NCI-H1694 (cell line): ENCODE results near the gene CDK9.
"Not testable (repeated sequence)": the region's sequence is repeated elsewhere in the genome, so short reads cannot be mapped to it uniquely, and the experiment has no call there.

Source experiments
- DNase-seq: peaks from one replicate; lab custom pipeline; 2025; lab: John Stamatoyannopoulos, UW

Gene CDK9

GRCh38 chr9:127826253-127826913 lies 40.5 kb downstream of the CDK9 start:
- no peak for DNase-seq

GRCh38 chr9:127828262-127829031 lies 42.6 kb downstream of the CDK9 start:
- no peak for DNase-seq

- no peak for DNase-seq
These were observed 43.5 kb downstream of the CDK9 start for GRCh38 chr9:127829205-127829906.

- no peak for DNase-seq
These were observed 46.4 kb downstream of the CDK9 start for GRCh38 chr9:127832248-127832647.

DNA sequence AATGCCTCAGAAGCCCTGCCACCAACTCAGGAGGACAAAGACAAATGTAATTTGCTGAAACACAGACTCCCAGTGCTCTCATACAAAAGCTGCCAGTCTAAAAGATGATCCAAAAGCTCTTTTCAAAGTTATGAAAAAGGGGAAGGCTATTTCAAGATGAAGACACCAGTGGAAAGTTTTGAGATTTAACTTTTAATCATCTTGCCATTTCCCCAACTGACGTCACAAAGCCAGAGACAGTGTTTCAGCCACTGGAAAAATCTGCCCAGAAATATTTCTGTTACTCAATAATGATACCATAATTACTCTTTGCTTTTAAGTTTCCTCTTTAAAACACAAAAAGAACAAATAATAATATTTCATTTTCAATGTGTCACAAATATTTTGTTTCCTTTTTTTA lies 47.7 kb downstream of the CDK9 start:
- DNase-seq: no peak

DNA sequence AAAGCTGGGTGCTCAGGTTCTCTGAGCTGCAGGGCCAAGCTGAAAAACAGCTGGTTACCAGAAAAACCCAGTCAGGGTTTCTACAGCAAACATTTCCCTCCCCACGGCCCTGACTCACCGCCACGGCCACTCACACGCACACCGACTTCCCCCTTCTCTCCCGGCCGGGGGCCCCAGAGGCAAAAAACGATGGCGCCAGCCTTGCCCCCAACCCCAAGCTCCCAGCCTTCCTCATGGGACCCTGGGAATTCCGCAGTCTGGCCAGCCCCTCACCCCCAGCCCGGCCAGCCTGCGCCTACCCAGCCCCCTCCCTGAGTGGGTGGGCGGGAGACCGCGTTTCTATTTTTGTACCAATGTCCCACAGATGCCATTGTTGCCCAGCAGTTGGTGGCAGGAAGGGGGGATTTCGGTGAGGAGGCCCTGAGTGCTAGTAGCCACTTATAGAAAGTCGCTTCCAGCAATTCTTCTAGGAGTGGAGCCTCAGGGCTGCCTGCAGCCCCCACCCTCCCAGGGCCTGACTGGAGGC lies 50.2 kb downstream of the CDK9 start:
- DNase-seq: no peak

DNA sequence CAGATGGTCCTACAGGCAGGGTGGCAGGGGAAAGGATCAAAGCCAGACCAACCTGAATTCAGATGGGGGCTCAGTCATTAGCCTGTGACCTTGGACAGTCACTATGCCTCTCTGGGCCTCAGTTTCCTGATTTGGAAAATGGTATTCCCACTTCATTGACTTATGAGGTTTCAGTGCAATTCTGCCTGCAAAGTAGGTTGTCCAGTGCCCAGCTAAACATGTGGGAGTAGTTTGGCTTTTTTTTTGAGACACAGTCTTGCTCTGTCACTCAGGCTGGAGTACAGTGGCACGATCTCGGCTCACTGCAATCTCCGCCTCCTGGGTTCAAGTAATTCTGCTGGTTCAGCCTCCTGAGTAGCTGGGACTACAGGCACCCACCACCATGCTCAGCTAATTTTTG lies 50.7 kb downstream of the CDK9 start:
- DNase-seq: not testable (repeated sequence)

DNA sequence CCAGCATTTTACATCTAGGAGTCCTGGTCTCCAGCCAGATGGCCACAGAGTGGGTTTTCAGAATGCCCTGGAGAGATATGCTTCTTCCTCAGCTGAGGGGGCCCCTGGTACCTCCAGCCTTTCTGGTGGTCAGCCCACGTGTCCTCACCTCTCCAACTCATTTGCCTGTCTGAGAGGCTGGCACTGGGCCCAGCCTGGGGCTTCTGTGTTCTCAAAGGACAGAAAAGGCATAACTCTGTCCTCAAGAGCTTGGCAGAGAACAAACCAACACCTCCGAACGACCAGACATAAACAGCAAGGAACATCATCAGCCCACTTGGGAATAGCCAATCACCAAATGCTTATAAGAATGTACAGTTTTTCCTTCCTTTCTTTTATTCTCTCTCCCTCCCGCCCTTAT lies 51.5 kb downstream of the CDK9 start:
- no peak for DNase-seq

- DNase-seq: no peak
These were observed 52.7 kb downstream of the CDK9 start for GRCh38 chr9:127838375-127839078.
